Retina (tissue), 1 donor: Measurements from ENCODE around the gene WRNIP1.
A peak's percentile ranks its signal among the peaks of the same experiment; 100 is the strongest.
"Not testable (repeated sequence)": the region's sequence is repeated elsewhere in the genome, so short reads cannot be mapped to it uniquely, and the experiment has no call there.

Experiments
- DNase-seq: peaks from one replicate; pipeline ENCODE4 v3.0.0-alpha.2; 2016

The WRNIP1 gene

DNA sequence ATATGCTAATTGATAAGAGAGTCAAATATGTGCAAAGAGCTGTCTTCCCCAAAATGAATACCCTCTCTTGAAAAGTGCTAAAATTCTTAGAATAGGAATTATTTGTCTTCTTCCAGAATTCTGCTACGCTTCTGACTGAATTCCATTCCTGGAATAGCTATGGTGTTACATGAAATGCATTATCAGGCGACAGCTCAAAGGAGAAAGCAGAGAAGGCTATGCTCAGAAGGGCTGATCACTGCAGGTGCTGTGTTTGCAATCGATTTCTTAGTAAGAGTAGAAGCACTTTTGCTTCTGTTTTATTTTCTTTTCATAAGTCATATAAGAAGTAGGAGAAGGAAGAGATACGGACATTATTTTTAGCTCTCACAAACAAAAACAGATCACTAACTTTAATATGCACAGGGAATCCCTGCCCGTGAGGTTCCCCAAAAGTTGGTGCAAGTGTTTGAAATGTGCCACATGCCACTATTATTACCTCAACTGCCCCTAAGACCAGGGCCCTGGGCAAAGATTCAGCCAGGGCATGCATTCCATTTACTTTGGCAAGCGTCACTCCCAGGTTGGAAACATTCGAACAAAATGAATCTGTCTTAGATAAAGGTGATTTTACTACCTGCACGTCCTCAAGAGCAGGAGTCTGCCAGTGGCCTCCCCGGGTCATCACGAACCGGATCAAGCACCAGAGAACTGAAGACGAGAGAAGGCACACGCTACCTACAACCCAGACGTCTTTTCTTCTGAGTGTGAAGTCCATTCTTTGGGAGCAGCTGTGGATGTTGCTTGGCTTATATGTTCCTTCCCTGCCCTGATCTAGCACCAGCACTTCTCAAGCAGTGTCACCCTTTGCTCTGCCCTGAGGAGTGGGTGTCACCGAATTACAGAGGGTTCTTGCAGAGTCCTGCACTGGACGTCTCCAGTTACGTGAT, 21.6 kb upstream of the WRNIP1 start:
- no peak for DNase-seq

DNA sequence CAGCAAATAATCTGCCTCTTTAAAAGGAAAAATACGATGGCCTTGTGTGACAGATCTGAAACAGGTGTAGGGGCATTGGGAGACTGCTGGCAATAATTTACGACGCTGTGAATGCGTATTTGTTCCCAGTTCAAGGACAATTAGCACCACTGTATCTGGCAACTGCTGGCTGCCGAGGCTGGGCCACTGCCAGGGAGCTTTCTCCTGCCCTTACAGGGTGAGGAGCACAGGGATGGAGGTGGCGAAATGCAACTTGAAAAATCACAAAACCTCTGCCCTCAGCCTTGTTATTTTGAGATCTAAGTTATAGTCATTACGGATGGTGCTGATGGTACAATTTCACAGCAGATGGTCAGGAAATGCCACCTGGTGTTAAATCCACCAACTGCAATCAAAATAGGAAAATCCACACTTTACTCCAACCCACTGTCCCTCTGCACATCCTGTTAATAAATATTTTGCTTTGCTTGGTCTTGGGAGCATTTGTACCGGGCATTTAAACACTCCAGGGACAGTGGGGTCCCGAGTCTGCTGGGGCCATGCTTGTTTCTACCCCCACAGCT, 20.9 kb upstream of the WRNIP1 start:
- DNase-seq: no peak

DNA sequence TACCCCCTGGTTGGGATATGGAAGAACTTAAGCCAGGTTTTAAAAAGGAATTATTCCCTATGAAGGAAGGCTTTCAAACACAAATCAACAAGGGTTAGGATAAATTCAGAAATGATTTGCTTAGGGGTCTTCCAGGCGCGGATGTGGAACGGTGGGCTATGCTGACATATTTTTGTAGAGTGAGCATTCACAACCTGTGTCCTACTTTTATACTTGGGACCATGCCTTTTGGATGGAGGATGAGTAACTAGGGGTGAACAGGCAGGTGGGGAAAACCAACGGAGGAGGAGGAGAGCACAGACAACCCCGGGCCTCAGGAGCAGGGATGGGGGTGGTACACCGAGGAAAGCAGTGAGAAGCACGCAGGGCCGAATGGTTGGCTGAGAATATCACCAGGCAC, 20.4 kb upstream of the WRNIP1 start:
- DNase-seq: no peak

DNA sequence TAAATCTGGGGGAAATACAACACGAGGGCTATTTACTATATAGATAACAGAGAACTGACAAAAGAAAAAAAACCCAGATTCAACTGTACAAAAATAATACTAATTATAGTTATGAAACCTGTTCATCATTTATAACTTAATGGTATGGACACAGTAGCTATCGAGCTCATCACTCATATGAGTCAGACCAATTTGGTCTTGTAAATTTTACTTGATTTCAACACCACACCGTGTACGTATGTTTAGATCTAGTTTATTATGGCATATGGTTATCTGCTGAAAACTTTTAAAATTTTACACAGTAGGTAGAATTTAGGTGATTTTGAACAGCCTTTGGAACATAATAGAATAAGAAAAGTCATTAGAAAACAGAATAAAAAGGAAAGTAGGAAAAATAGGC, 19.9 kb upstream of the WRNIP1 start:
- no peak for DNase-seq

DNA sequence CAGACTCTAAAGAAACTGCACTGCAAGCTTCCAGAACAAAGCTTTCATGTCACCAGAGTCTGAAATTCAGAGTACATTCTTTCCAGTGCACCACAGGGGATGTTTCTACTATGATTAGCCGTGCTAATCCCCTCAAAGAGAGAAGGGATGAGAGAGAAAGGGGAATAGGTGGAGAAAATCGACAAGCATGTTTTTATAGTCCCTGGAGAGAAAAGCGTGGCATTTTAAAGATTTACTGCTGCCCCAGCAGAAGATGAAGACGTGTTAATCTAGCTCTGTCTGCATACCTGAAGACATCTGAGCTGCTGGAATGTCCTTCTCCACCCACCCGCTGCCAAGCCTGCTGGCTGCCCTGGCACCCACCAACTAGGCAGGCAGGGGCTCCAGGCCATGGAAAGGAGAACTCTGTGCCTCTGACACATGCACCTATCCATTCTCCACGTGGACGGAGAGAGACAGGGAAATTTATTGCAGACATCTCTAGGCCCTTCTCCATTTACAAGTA, 18.6 kb upstream of the WRNIP1 start:
- DNase-seq: no peak

DNA sequence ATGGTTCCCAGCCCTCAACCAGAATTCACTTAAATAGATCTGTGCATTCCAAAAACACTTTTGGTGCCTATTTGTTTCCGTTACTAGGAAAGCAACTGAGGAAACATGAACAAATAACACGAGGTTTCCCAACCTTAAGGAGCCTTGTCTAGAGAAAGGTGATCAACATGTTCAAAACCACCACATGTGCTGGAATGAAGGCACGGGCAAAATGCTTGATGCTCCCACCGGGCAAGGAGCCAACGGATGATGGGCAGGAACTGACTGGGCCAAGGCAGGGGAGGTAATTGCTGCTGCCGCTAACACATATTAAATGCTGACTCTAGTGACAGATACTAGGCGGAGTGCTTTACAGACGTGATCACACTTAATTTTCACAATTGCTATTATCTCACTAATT, 17.0 kb upstream of the WRNIP1 start:
- no peak for DNase-seq

DNA sequence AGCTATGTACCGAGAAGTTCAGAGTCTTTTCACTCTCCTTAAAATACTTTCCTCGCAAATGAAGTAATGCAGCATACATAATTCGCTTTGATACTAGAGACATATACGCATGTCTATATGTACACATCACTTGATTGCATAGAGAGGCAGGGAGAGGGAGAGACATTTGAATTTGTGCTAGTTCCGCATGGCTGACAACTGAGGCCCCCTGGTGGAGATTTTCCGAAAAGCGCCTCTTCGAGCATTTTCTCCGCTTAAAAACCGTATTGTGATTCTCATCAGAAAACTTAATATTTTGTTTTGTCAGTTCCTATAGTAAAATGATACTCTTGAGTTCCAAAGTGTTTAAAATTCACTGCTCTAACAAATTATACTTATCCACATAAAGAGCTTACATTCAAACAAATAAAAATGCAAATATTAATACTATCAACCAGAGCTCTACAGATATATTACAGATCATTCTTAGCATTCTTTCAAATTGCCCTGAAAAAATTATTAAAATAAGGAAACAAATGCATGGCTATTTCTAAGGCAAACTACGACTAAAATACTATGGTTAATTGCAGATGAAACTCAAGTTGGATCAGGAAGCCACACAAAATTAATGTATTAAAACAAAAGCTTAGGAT, 15.1 kb upstream of the WRNIP1 start:
- DNase-seq: peak; percentile 75

DNA sequence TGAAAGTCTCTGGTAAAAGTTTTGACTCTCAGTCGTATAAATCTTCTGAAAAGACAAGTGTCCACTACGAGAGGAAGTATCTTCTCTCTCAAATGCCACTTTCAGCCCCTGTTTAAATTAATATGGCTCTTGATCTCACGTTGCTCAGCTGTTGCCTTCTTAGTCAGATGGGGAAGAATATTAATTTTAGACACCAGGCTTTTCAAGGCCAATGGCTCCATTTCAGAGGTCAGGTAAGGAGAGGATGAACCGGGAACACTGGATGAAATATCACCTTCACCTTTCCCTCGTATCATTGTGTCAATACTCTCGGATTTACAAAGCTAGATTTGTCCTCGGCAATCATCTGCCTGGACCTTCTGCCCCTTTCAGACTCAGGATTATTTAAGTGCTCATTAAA, 14.4 kb upstream of the WRNIP1 start, which contains the start of gene MYLK4:
Gene MYLK4, minus strand, starts transcription at position 91 of the 400 bp plus-strand sequence. CDS start 1,628 bp downstream, outside the sequence.
- no peak for DNase-seq

DNA sequence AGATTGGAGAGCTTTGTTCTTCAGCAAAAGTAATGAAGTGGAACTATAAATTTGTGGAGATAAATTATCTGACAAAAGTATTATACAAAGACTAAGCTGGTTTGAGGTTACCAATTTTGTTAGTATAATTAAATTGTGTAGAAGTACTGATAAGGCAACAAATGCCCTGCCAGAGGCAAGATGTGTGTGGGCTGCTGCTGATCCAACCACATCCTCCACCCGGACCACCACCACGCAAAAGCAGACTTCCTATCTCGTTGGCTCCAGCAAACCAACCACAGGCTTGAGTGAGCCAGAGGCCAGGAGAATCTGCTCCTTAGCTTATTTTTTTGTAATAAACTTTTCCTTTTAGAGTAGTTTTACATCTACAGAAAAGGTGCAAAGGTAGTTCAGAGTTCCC, 13.3 kb upstream of the WRNIP1 start:
- no peak for DNase-seq

DNA sequence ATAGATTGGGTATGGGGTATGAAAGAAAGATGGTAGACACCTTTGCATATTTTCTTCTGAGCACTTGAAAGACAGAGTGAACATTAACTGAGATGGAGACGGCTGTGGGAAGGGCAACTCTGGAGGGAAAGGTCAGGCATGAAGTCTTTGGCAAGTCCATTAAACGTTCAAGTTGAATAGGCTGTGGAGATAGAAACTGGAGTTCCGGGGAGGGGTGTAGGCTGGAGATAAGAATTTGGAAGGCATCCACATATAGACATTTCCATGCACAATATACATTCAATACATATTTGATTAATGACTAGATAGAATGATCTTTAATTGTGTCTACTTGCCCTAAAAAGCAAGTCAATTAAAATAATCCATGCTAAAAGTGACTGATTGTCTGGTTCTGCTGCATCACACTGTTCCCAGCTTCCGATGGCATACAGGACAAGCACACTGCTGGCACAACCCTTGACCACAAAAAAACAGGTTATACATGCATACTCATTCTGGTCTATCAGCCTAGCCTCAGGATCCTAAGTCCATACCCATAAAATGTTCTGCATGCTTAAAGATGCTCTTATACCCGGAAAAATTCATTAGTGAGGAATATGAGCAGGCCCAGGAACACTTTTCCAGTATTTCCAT, 12.6 kb upstream of the WRNIP1 start:
- no peak for DNase-seq

DNA sequence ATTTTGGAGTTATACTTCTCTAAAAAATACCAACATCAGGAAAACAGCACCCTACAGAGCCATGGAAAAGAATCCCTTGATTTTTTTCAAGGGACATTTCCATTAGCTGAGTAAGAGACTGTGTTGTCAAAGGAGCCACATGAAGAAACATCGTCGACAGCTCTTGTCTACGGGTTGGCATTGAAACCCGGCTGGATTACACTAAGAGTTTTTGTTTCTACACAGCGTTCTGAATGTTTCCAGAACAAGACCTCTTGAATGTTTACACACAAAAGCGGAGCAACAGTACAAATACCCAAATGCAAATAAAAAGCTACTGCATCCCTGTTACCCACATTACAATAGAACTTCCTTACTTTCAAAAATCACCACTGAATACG, 12.1 kb upstream of the WRNIP1 start:
- no peak for DNase-seq

DNA sequence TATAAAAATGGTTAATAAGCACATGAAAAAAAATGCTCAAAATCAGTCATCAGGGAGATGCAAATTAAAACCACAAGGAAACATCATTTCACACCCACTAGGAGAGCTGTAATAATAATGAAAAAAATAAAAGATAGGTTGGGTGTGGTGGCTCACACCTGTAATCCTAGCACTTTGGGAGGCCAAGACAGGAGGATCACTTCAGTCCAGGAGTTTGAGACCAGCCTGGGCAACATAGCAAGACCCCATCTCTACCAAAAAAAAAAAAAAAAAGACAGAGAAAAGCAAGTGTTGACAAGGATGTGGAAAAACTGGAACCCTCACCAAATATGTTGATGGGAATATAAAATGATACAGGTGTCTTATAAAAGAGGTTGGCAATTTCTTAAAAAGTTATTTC, 11.4 kb upstream of the WRNIP1 start:
- no peak for DNase-seq

DNA sequence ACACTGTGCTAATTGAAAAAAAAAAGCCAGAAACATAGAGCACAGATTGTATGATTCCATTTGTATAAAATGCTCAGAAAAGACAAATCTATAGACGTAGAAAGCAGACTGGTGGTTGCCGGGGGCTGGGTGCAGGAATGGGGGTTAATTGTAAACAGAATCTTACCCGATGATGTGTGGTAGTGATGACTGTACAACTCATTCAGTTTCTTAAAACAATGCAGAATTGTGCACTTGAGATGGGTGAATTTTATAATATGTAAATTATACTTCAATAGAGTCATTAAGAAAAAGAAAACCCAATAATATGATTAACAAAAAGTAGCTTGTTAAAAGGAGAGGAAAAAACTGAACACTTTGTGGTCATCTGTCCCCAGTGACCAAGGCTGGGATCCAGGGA, 10.8 kb upstream of the WRNIP1 start:
- DNase-seq: no peak

DNA sequence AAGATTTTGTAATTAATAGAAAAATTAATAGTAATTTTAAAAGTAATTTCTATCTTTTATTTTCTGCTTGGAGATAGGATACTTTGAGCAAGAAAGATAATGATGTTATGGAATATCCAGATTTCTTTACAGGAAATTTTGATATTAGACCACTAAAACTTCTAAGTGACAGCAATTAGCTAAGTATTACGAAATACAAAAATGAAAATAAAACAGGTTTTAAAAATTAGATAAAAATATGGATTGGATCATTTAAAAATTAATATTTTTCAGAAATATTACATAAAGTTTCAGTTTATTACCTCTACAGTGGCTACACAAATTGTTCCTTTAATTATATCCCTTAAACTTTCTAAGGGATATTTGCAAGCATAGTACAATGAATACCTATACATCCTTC, 10.3 kb upstream of the WRNIP1 start:
- no peak for DNase-seq

DNA sequence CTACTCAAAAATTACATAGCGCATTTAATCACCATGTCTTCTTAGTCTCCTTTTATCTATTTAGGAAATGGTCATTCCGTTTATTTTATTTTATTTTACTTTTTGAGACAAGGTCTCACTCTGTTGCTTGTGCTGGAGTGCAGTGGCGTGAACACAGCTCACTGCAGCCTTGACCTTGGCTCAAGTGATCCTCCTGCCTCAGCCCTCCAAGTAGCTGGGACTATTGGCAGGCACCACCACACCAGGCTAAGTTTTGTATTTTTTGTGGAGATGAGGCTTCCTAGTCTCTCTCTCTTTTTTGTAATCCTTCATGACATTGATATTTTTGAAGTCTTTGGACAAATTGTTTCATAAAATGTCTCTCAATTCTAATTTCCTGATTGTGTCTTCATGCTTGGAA, 9.7 kb upstream of the WRNIP1 start:
- no peak for DNase-seq

DNA sequence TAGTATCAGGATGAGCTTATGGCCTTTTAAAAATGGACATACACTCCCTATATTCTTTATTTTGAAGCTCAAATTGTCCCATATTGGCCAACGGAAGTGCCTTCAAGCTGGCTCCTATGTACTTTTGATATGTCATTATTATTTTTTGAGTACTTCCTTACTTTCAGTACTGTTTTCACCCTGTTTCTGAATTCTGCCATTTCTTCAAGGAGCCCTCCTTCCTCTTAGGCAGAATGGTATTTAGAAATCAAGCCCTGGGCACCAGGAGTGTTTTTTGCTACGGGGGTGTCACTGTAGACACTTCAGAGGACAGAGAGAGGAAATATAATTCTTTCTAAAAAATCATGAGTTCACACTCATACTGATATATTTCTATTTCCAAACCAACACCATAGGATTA, 9.0 kb upstream of the WRNIP1 start:
- no peak for DNase-seq

DNA sequence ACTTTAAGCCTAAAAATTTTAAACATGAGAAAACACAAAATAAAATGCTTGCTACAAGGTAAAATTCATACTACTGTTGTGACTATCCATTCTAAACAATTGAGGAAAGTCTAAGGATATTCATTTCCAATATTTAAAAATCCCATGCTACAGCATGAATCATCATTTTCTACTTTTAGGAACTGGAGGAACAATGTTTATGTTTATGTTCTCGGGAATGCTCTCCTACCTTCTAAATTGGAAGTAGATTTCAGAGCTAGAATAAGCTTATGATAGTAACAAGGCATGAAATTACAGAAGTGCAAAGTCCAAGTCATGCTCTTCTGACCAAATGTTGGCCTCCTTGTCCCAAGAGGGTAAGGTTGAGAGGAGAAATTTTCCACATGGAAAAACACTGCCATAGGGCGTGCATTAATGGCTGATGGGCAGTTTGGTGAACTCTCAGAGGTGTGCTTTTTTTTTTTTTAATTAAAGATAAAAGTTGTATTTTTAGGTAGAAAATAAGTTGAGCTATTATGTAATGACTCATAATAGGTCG, 8.4 kb upstream of the WRNIP1 start:
- DNase-seq: no peak

DNA sequence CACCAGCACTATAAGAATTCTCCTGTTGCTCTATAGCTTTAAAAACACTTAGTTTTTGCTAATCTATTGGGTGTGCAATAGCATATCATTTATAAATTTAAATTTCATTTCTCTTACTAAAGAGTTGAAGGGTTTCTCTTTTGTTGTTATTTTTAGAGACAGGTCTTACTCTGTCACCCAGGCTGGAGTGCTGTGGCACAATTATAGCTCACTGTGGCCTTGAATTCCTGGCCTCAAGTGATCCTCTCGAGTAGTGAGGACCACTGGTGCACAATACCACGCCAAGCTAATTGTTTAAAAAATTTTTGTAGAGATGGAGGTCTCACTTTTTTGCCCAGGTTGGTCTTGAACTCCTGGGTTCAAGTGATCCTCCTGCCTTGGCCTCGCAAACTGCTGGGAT, 6.2 kb upstream of the WRNIP1 start:
- no peak for DNase-seq

DNA sequence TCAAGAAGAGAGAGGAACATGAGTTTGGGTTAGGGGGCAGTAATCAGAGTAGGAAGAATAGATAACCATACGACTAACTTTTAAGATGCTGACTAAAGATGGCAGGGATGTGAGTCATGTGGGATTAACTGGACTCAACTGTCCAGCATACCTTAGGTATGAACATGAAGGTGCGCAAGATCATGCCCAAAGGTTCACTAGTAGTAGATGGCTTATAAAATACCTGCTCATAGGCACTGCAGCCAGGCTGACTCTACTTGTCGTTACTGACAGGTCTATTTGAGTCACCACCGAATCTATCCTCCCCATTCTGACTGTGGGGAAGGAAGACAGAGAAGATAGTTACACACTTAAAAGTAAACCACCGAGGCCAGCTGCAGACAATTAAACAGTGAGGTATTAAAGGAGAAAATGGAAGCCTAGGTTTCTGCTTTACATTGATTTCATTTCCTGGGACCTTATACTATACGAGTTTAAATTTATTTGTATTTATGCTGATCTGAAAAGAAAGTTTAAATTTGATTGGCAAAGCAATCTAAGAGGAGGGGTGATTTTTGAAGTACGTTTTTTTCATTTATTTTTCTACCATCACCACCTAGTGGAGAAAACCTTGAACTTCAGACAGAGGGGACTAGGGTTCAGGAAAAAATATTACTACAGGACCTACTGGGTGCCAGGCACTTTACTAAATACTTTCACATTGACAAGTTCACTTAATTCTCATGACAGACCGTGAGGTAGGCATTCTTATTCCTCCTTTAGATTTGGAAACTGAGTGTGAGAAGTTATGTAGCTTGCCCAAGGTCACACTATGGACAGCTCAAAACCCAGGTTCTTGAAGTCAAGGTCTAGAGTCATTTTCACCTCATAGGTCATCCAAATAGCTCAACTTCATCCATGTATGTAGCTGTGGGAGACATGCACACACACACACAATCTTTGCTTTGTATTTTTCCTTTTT, 4.0 kb upstream of the WRNIP1 start:
- DNase-seq: no peak

DNA sequence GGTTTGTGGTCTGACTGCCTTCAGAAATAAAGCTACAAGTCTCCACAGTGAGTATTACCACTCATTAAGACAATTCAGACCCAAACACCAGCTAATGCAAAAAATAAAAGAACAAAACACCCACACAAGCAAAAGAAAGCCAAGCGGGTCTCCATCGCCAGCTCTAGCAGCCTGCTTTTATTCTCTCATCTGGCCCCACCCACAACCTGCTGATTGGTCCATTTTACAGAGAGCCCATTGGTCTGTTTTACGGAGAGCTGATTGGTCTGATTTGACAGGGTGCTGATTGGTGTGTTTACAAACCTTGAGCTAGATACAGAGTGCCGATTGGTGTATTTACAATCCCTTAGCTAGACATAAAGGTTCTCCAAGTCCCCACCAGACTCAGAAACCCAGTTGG, 2.3 kb upstream of the WRNIP1 start:
- not testable (repeated sequence) for DNase-seq

DNA sequence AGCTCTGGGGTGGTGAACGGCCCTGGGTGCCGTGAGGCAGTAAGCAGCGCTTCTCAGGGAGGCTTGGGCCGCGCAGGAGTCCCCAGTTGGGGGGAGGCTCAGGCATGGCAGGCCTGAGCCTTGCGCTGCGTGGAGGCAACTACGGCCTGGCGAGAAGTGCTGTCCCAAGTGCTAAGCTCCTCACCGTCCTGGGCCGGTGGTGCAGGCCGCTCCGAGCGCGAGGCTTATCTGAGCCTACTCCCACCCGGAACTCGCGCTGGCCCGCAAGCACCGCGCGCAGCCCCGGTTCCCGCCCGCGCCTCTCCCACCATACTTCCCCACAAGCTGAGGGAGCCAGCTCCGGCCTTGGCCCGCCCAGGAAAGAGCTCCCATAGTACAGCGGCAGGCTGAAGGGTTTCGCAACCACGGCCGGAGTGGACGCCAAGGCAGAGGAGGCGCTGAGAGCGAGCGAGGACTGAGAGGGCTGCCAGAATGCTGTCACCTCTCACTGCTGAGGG, 1.8 kb upstream of the WRNIP1 start:
- no peak for DNase-seq
